Smooth muscle cell (in vitro differentiated cells): ENCODE measurements around the gene ABHD6. TPM values are rescaled to one million over a fixed set of nuclear protein-coding genes. Genes with fewer than 3 reads are reported as not detected.

ENCODE experiments used
- DNase-seq: peaks from one replicate; lab custom pipeline; 2025; ENCODE audit not compliant: unreplicated experiment; lab: John Stamatoyannopoulos, UW
- H2AFZ ChIP-seq: fragments of 200-600 bp; sonication (generic); 2 replicates; pipeline ENCODE4 v1.6.0; 2016; ENCODE audit warnings: antibody characterized with exemption, low read depth, mild to moderate bottlenecking
- H3F3A ChIP-seq: fragments of 200-600 bp; sonication (generic); 2 replicates; pipeline ENCODE4 v1.6.0; 2017; ENCODE audit warnings: antibody characterized with exemption, low read depth
- H3K27ac ChIP-seq: fragments of 200-600 bp; sonication (generic); 2 replicates; pipeline ENCODE4 v1.5.1; 2016; ENCODE audit warnings: low read depth, mild to moderate bottlenecking
- H3K27me3 ChIP-seq: fragments of 200-600 bp; sonication (generic); 2 replicates; pipeline ENCODE4 v1.6.1; 2016; ENCODE audit warnings: low read depth, mild to moderate bottlenecking
- H3K36me3 ChIP-seq: fragments of 200-600 bp; sonication (generic); 2 replicates; pipeline ENCODE4 v1.5.1; 2016; ENCODE audit warnings: low read depth
- H3K4me1 ChIP-seq: fragments of 200-600 bp; sonication (generic); 2 replicates; pipeline ENCODE4 v1.5.1; 2016; ENCODE audit warnings: low read depth
- H3K4me2 ChIP-seq: fragments of 200-600 bp; sonication (generic); 2 replicates; pipeline ENCODE4 v1.6.0; 2016; ENCODE audit warnings: mild to moderate bottlenecking
- H3K4me3 ChIP-seq: fragments of 200-600 bp; sonication (generic); 2 replicates; pipeline ENCODE4 v1.5.1; 2016; ENCODE audit warnings: mild to moderate bottlenecking
- H3K79me2 ChIP-seq: fragments of 200-600 bp; sonication (generic); 2 replicates; pipeline ENCODE4 v1.6.0; 2016; ENCODE audit warnings: low read depth, mild to moderate bottlenecking
- H3K9ac ChIP-seq: fragments of 200-600 bp; sonication (generic); 2 replicates; pipeline ENCODE4 v1.6.0; 2016; ENCODE audit warnings: low read depth
- H3K9me3 ChIP-seq: fragments of 200-600 bp; sonication (generic); replicated peaks from 2 replicates; pipeline ENCODE4 v1.5.1; 2016; ENCODE audit warnings: low read depth
- H4K20me1 ChIP-seq: fragments of 200-600 bp; sonication (generic); 2 replicates; pipeline ENCODE4 v1.6.0; 2016; ENCODE audit warnings: low read depth
- WGBS: methylation state at CpG from one replicate; pipeline ENCODE4 v1.1.7; 2016; ENCODE audit warnings: low lambda C conversion rate; 5-methylcytosine and 5-hydroxymethylcytosine counted together
- polyA plus RNA-seq: library from polyadenylated mRNA; unstranded; fragments of >200 nt; fragmentation: Nextera tagmentation; extraction: Ambion mirVana; gene quantifications from 2 replicates; pipeline ENCODE4 v1.2.1, GENCODE V29; 2016
- total RNA-seq: library from RNA; depleted of rRNA; stranded (reverse); fragments of >200 nt; gene quantifications from 2 replicates; pipeline ENCODE4 v1.2.3, GENCODE V29; 2014
- TF ChIP-seq, protein P1 (sequence below): fragments of 200-600 bp; sonication (generic); IDR thresholded peaks from 2 replicates; pipeline ENCODE4 v1.5.1; 2017; ENCODE audit warnings: borderline replicate concordance, mild to moderate bottlenecking, antibody characterized with exemption; ENCODE audit not compliant: insufficient read depth, poor library complexity, severe bottlenecking

The ABHD6 gene
- total and polyA plus RNA-seq, 2 experiments from 2014 or later, result 3.9 to 7.1 TPM

GRCh38 chr3:58331593-58332152, 94.1 kb downstream of the ABHD6 start:
- no peak overlapping the region for H3K9ac ChIP-seq
- TF ChIP-seq, protein P1, sequence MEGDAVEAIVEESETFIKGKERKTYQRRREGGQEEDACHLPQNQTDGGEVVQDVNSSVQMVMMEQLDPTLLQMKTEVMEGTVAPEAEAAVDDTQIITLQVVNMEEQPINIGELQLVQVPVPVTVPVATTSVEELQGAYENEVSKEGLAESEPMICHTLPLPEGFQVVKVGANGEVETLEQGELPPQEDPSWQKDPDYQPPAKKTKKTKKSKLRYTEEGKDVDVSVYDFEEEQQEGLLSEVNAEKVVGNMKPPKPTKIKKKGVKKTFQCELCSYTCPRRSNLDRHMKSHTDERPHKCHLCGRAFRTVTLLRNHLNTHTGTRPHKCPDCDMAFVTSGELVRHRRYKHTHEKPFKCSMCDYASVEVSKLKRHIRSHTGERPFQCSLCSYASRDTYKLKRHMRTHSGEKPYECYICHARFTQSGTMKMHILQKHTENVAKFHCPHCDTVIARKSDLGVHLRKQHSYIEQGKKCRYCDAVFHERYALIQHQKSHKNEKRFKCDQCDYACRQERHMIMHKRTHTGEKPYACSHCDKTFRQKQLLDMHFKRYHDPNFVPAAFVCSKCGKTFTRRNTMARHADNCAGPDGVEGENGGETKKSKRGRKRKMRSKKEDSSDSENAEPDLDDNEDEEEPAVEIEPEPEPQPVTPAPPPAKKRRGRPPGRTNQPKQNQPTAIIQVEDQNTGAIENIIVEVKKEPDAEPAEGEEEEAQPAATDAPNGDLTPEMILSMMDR, result no peak

GRCh38 chr3:58332575-58333188, 95.1 kb downstream of the ABHD6 start, which contains the start of gene PXK:
Gene PXK (plus strand): TSS chr3:58332892. CDS start chr3:58332989, 97 bp downstream.
- 2% methylated on average over 66 of the region's 79 CpGs for WGBS
- Histone ChIP-seq H4K20me1 (peaks cover 3% of the 10 kb centered on the region), H3K27ac (peak within 1 kb of the TSS; percentile 90), H3K27me3 (no peaks in the 10 kb centered on the region), H3F3A (no peaks in the 10 kb centered on the region), H3K4me1 (peaks cover 20% of the 10 kb centered on the region), H3K9ac (peak within 1 kb of the TSS; percentile 54), H3K9me3 (no peaks in the 10 kb centered on the region), H3K4me3 (peak within 1 kb of the TSS; percentile 68), H3K79me2 (peaks cover 24% of the 10 kb centered on the region), H3K36me3 (no peaks in the 10 kb centered on the region), H2AFZ (peak within 1 kb of the TSS; percentile 72), H3K4me2 (peak within 1 kb of the TSS; percentile 94)
- TF ChIP-seq, protein P1, result no peak
- DNase-seq, result peak; percentile 27

More at GRCh38 chr3:58331593-58332152, 94.1 kb downstream of the ABHD6 start:
- Histone ChIP-seq H3K36me3 (no peaks in the 10 kb centered on the region), H3K79me2 (peaks cover 14% of the 10 kb centered on the region), H3K9me3 (no peaks in the 10 kb centered on the region), H3K27ac (no peak overlapping the region), H3F3A (no peaks in the 10 kb centered on the region), H3K4me2 (no peak overlapping the region), H3K4me3 (no peak overlapping the region), H3K4me1 (peaks cover 20% of the 10 kb centered on the region), H2AFZ (no peak overlapping the region), H4K20me1 (peaks cover 3% of the 10 kb centered on the region), H3K27me3 (no peaks in the 10 kb centered on the region)
- 95% methylated on average over 4 of the region's 4 CpGs for WGBS
- no peak for DNase-seq

- peak overlapping the region; percentile 54 for H3K9ac ChIP-seq
- H3K36me3 ChIP-seq, result no peaks in the 10 kb centered on the region
- no peaks in the 10 kb centered on the region for H3F3A ChIP-seq
- H3K4me2 ChIP-seq, result peak overlapping the region; percentile 94
- H2AFZ ChIP-seq, result no peak overlapping the region
- peak overlapping the region; percentile 68 for H3K4me3 ChIP-seq
- no peaks in the 10 kb centered on the region for H3K27me3 ChIP-seq
- TF ChIP-seq, protein P1, result no peak
- no peaks in the 10 kb centered on the region for H3K9me3 ChIP-seq
- peaks cover 29% of the 10 kb centered on the region for H3K79me2 ChIP-seq
- WGBS, result under 1% methylated on average over 34 of the region's 37 CpGs
- peak; percentile 20 for DNase-seq
- peak overlapping the region; percentile 90 for H3K27ac ChIP-seq
- peaks cover 20% of the 10 kb centered on the region for H3K4me1 ChIP-seq
- peaks cover 3% of the 10 kb centered on the region for H4K20me1 ChIP-seq
These were observed 95.8 kb downstream of the ABHD6 start for GRCh38 chr3:58333206-58334012.
